HG03045 (cell line): ENCODE data around the gene NXPH1.

Source experiments
- ATAC-seq: cut with Tn5 transposase; IDR thresholded peaks from one replicate; pipeline ENCODE4 v1.9.1; 2021; ENCODE audit warnings: mild to moderate bottlenecking, moderate library complexity; ENCODE audit not compliant: unreplicated experiment

NXPH1 gene

GRCh38 chr7:8435590-8436545, 2.5 kb downstream of the NXPH1 start:
- ATAC-seq, result no peak

GRCh38 chr7:8436965-8437364, 3.6 kb downstream of the NXPH1 start:
- peak; percentile 70 for ATAC-seq

GRCh38 chr7:8437606-8438005, 4.2 kb downstream of the NXPH1 start:
- ATAC-seq, result no peak

GRCh38 chr7:8440670-8441069, 7.3 kb downstream of the NXPH1 start:
- ATAC-seq, result no peak

GRCh38 chr7:8441106-8441965, 7.9 kb downstream of the NXPH1 start:
- ATAC-seq, result no peak

- ATAC-seq, result no peak
Observed at GRCh38 chr7:8442051-8442813, 8.8 kb downstream of the NXPH1 start.

GRCh38 chr7:8442814-8443304, 9.4 kb downstream of the NXPH1 start:
- ATAC-seq, result no peak

GRCh38 chr7:8443576-8444467, 10.4 kb downstream of the NXPH1 start:
- ATAC-seq, result no peak

- ATAC-seq, result no peak
Observed at GRCh38 chr7:8444468-8444769, 11.0 kb downstream of the NXPH1 start.

GRCh38 chr7:8453535-8453934, 20.1 kb downstream of the NXPH1 start:
- no peak for ATAC-seq

GRCh38 chr7:8455426-8455825, 22.0 kb downstream of the NXPH1 start:
- no peak for ATAC-seq

GRCh38 chr7:8462309-8462708, 28.9 kb downstream of the NXPH1 start:
- no peak for ATAC-seq

GRCh38 chr7:8465338-8465737, 31.9 kb downstream of the NXPH1 start:
- ATAC-seq, result no peak

GRCh38 chr7:8480527-8480926, 47.1 kb downstream of the NXPH1 start:
- no peak for ATAC-seq

GRCh38 chr7:8481096-8481495, 47.7 kb downstream of the NXPH1 start:
- ATAC-seq, result no peak

GRCh38 chr7:8481752-8482446, 48.5 kb downstream of the NXPH1 start:
- ATAC-seq, result no peak

- ATAC-seq, result no peak
Observed at GRCh38 chr7:8490391-8491045, 57.1 kb downstream of the NXPH1 start.

GRCh38 chr7:8491106-8491505, 57.7 kb downstream of the NXPH1 start:
- no peak for ATAC-seq
